Medulla oblongata (tissue), 1 donor: ENCODE measurements around the gene EEF1A2.
"Not testable (repeated sequence)": the region's sequence is repeated elsewhere in the genome, so short reads cannot be mapped to it uniquely, and the experiment has no call there.

Experiments used
- DNase-seq: peaks from one replicate; pipeline ENCODE4 v3.0.0-alpha.2; 2015; ENCODE audit errors: extremely low spot score

The EEF1A2 gene

DNA sequence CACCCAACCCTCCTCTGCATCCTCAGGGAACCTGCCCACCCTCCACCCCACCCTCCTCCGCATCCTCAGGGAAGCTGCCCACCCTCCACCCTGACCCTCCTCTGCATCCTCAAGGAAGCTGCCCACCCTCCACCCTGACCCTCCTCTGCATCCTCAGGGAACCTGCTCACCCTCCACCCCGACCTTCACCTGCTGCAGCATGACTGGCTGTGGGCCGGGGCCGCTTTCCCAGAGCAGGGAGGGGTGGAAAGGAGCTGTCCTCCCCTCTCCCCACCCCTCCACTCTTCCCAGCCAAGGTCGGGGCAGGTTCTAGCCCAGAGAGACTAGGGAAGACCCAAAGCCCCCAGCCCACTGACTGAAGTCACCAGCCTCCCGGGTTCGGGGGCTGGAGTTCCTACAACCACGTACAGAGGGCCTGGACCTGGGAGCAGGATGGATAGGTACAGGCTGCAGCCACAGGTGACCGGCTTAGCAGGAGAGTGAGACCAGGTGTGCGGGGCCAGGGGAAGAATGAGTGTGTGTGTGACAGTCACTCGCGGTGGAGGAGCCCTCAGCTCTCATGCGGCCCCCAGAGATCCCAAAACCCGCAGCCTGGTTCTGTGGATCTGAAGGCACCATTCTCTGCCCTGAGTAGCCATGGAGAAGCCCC, 11.6 kb downstream of the EEF1A2 start:
- no peak for DNase-seq

DNA sequence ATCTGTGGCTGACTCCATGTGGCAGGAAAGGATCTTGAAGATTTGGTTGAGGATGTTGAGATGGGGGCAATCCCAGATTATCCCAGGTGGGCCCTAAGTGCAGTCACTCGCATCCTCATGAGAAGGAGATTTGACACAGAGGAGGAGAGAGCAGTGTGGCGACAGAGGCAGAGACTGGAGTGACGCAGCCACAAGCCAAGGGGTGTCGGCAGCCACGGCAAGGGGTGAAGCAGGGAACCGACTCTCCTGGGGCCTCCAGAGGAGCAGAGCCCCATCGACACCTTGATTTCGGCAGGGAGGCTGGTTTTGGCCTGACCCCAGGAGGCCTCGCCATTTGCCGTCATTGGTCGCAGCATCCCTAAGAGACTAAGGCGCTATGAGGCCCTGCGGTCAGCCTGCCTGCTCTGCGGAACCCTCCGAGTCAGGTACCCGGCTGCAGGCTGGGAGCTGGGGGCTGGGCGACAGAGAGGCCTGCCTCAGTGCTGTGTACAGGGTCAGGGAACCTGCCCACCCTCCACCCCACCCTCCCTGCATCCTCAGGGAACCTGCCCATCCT, 12.5 kb downstream of the EEF1A2 start:
- no peak for DNase-seq

DNA sequence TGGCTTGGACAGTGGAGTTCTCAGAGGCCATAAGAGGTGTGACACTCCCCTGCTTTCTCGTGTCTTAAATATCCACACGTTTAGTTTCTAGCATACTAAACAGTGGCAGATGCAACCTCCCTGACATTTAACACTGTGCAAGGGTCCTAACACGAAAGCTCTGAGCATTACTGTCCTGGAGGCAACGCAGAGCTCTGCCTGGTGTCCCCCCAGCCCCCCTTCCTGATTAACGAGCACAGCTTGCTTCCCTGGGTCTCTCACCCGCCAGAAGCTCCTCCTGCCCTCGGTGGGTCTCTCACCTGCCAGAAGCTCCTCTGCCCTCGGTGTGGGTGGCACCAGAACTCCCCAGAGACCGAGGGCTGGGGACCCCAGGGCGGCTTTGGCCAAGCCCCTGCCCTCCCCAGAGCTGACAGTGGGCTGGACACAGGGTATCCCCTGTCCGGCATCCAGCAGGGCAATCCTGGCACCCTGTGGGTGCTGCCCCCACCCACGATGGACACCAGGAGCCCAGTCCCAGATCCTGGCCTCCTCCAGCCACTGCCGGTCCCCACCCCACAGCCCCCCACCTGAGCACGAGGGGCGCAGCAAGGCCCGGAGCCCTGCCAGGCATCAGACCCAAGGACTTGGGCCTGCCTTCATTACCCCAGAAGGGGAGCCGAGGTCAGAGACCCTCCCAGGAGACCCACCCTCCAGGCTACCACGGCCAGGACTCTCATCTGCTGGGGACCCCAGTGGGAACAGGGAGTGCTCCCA, 14.1 kb downstream of the EEF1A2 start:
- DNase-seq: no peak

DNA sequence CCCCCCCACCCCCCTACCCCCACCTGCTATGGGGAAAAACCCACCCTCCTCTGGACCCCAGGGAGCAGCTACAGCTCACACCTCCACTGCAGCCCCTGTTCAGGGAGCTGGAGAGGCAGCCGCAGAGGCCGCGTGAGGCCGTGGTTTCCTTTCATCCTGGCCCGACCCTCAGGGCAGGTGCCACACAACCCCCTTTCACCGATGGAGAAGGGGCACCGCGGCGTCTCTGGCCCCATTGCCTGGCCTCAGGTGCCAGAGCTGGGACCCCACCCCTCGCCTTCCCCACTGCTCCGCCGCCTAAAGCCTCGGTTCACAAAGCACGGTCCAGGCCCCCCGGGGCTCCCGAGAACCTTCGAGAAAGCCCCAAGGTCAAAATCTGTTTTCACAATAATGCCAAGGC, 14.6 kb downstream of the EEF1A2 start:
- no peak for DNase-seq

DNA sequence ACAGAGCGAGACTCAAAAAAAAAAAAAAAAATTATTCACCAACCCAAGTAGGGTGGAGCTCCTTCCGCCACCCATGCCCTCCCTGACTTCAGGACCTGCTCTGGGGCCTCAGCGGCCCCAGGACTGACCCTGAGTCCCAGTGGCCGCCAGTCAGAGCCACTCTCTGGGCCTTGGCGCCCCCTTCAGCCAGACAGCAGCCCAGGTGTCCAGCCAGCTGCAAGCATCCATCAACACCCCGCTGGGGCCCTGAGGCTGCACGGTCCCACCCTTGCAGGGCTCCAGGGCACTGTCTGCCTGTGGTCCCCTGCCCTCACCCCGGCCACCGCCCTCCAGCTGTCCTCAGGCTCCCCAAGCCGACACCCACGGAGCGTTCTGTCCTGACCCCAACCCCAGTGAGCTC, 15.0 kb downstream of the EEF1A2 start:
- DNase-seq: no peak

DNA sequence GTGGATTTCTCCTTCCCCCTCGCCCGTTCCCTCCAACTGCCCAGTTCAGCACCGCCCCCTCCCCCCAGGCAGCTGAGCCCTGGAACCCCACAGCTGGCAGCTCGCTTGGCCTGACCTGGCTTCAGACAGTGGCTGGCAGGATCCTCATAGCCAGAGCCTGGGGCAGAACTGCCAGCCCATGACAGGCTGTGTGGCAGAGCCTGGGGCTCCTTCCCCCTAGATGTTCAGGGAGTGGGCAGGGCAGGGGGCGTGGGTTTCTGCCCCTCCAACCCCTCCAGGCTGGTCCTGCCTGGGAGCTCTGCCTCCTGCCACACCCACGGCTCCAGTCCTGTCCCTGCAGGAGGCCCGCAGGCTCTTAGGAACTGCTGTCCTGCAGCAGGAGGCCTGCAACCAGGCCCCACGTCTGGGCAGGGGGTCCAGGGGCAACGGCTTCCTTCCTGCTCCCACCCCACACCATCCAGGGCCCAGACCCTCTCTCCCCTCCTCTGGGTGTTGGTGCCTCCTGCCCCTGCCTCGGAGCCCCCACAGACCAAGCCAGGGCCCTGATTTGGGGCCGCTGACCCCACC, 16.8 kb downstream of the EEF1A2 start:
- no peak for DNase-seq

DNA sequence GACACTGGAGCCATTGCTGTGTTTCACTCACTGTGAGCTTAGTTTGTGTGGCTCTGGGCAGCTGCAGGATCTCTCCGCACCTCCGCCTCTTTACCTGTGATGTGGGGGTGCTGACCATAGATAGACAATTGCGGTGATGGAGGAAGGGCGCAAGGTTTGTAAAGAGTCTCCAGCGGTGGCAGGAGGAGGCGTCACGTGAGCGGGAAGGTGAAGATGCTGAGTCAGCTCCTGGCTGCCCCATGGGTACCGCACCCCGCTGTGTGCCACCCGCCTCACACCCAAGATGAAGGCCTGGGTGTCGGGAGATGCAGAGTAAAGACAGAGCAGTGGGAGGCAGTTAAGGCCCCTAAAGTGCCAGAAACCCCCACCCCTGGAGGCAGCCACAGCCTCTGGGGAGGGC, 17.4 kb downstream of the EEF1A2 start:
- DNase-seq: no peak

DNA sequence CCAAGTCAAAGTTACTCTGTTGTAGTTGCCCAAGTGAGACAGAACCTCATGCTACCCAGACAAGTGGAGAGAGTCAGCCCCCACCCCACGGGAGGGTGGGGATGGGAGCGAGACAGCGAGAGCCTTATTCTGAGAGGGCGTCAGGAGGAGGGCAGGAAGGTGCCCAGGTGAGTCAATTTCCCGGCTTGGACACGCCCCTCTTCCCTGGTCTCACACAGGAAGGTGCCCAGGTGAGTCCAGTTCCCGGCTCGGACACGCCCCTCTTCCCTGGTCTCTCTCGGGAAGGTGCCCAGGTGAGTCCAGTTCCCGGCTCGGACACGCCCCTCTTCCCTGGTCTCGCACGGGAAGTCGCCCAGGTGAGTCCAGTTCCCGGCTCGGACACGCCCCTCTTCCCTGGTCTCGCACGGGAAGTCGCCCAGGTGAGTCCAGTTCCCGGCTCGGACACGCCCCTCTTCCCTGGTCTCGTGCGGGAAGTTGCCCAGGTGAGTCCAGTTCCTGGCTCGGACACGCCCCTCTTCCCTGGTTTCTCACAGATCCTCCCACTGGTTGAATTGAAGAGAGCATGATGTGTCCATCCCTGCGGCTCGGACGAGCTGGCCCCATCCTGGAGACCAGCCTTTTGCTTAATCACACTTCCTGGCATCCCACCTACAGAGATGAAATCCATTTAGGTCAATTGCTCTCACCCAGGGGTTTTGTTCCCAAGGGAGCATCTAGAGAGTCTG, 19.0 kb downstream of the EEF1A2 start:
- not testable (repeated sequence) for DNase-seq

DNA sequence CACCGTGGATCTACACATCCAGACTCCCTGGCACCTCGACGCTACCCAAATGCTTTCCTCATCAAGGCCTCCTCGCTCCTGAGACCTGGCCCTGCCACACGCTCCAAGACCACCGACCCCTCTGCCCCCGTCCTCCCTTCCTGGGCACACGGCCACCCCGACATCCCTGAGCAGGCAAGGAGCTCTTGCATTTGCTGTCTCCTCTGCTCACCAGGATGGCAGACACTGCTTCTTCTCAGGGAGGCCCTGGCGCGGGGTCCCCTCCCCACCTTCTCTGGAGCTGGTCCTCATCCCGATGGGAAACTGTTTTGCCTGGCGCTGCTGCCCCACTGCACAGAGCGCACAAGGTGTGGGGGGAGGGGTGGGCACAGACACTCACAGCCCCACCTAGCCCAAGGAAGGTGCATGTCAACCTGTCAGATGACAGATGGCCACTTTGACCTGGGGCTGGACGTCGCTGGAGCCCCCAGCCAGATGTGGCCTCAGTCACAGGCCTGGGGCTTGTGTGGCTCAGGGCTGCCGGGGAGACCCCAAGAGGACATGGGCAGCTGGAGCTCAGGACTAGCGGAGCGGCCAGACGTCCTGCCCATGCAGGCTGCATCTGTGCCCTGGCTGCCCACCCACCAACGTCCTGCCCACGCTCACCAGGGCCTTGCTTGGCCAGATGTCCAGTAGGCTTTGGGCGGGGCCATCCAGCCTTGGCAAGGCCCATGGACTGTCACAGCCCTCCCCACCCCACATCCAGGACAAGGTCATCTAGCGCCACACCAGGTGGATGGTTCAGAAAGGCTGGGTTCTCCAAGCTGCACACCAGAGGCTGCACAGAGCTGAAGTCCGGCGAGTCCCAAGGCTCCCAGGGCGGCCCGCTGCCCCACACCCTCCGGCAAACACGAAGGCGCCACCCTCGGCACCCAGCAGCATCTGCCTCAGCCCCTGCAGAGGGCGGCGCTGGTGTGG, 20.3 kb downstream of the EEF1A2 start:
- no peak for DNase-seq

DNA sequence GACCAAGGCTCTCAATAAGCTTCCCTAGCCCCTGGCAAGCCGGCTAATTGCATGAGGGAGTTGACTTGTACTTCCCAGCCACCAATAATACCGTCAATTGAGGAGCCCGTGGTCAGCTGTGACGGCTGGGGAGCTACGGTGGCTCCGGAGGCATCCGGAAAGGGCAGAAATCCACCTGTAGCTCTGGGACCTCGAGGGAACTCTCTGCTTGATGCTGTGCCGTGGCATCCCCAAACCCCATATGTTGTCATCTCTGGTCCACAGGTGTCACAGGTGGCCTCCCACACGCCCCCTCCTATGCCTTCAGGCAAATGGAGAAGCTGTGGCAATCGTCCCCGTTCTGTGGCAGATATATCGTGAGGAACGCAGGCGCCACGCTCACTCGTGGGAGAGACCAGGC, 20.9 kb downstream of the EEF1A2 start:
- no peak for DNase-seq

DNA sequence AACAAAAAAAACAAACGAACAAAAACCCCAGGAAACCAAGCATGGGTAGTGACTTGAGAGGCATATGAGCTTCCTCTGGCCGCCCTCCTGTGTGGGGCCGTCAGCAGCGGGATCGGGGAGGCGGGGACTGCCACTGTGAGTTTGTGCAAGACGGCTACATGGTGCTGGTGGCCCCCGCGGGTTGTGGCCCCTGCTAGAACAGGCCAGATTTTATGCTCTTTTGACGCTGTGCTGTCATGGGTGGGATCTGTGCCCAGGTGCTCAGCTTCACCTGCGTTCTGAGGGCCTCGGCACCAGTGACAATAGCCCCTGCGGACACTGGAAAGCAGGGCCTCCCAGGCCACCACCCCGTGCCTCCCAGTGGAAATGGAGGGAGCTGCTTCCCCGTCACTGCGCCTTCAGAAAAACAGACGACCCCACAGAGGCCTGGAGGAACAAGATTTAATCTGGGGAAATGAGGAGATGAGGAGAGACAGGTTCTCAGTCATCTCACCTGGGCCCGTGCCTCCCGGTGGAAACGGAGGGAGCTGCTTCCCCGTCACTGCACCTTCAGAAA, 21.7 kb downstream of the EEF1A2 start:
- no peak for DNase-seq

DNA sequence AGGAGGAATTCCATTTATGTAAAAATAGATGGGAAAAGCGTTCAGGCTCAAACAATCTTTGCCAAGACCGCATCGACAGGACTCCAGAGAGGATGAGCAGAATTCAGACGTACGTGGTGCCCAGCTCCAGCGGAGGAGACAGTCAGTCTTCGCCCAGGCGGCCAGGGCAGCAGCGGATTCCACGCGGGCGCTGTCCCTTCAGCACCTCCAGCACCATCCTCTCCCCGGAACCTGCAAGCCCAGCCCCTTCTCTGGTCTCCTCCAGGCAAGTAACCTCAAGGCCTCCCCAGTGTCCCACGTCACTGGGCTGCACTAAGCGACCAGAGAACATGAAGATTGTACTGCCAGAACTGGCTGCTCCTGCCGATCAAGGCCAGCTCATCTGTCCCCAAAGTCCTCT, 23.7 kb downstream of the EEF1A2 start:
- no peak for DNase-seq

DNA sequence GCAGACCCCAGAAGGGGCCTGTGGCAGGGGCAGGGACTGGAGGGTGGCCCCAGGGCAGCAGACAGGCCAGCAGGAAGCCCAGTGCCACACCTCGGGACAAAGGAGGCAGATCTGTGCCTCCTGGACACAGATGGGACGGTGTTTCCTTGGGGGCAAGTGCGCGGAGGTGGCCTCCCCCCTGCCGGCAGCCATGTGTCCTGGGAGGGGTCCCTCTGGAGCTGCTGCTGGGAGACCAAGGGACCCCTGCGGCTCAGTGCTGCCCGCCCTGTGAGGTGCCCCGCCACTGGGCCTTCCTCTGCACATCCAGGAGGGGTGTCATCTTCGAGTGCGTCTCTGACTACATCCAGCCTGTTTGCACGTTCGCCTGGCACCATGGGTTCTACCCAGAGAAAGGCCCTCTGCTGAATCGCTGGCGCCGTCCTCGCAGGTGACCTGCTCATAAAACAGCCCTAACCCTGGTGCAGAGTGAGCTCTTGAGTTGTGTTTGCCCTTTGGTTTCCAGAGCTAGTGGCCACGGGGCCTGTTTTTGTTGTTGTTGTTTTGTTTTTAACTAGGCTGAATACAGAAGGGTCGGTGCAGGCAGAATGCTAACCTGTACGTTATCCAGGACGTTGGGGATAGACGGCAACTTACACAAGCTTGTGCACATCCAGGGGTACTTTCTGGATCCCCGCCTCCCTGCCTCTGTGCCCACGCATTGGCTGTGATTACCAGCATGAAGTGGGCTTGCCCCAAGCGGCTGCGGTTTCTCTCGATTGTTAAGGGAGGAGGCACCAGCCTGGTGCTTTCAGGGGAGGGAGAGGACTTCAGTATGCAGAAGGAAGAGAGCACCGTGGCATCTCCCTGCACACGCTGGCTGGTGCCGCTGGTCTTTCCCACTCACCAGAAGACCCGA, 25.1 kb downstream of the EEF1A2 start:
- DNase-seq: no peak

DNA sequence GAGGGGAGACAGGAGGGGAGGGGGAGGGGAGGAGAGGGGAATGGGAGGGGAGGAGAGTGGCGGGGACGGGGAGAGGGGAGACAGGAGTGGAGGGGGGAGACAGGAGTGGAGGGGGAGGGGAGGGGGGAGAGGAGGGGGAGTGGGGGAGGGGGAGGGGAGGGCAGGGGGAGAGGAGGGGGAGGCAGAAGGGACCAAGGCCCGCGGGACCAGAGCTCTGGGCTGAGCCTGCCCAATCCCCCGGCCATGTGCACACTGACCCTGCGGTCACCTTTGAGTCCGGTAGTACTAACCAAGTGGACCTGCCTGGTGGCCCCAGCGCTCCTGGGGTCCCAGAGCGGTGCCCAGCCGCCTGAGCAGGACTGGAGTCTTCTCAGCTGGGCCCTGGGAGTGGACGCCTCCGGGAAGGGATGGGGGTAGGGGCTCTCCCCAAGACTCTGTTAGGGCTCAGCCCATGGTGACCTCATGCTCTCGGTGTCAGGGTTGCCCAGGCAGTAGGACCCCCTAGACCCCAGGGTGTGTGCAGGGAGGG, 26.0 kb downstream of the EEF1A2 start:
- DNase-seq: no peak

DNA sequence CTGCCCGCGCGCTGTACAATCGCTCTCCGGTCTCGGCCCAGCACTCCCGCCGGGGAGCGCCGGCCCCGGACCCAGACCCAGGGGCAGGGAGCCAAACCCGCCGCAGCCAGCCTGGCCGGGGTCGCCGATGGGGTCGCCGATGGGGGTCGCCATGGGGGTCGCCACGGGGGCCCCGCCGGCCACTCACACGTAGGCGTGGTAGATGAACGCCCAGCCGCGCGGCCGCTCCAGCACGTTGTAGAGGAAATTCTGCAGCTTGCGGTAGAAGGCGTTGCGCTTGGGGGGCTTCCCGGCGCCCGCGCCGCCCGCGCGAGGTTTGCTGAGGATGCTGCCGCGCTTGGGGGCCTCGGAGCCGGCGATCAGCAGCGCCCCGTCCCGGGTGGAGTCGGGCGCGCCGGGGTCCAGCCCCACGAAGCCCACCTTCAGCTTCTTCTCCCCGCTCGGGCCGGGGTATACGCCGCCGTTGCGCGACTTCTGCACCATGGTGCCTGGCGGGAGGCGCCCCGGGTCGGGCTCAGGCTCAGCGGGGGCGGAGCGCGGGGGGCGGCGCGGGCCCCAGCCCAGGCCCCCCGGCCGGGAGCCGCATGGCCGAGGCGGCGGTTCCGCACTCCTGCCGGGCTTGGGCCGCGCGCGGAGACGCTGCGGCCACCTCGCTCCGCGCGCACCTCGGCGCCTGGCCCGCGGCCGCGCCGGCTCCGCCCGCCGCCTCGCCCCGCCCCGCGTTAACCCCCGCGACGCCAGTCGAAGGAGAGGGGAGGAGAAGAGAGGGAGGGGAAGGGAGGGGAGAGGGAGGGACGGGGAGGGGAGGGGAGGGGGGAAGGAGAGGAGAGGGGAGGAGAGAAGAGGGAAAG, 26.7 kb downstream of the EEF1A2 start, which contains the start of gene KCNQ2:
Gene KCNQ2, minus strand, starts transcription at position 675 of the 851 bp plus-strand sequence. Its CDS starts 192 bp downstream, at position 483.
- DNase-seq: no peak

DNA sequence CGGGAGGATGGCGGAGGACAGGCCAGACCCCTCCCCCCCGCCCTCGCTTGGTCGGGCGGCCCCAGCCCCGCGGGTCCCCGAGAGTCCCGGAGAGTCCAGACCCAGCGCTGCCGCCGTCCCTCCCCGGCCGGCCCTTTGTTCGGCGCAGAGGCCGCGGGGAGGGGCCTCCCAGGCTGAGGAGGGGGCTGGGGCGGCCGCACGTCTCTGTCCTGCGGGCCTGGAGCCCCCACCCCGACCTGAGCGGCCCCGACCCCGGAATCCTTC, 27.2 kb downstream of the EEF1A2 start:
- no peak for DNase-seq

DNA sequence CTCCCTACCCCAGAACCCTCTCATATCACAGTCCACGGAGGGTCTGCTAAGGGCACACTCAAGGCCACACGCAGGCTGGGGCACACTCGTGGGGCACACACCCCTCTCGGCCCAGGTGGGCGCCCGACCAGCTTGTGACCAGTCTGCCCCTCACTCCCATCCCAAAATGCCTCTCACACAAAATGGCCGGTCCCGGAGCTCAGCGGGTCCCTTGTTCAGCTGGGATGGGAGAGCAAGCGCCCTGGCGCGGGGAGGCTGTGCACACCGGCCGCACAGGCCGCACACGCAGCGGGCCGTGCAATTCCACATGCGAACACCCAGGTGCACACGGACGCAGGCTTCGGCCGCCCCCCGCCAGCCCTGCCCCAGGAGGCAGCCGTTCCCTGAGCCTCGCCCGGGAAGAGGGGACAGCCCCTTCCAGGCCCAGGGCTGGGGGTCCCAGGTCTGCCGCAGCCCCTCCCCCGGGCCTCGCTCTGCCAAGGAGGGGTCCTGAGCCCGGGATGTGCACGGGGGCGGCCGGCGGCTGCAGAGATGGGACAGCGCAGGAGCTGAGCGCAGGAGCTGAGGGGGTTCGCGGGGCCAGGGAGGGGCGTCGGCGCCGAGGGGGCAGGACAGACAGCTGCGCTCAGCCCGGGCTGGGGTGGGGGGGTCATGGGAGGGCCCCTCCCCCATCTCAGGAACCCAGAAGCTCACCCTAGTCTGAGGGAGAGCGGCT, 27.7 kb downstream of the EEF1A2 start:
- DNase-seq: no peak

DNA sequence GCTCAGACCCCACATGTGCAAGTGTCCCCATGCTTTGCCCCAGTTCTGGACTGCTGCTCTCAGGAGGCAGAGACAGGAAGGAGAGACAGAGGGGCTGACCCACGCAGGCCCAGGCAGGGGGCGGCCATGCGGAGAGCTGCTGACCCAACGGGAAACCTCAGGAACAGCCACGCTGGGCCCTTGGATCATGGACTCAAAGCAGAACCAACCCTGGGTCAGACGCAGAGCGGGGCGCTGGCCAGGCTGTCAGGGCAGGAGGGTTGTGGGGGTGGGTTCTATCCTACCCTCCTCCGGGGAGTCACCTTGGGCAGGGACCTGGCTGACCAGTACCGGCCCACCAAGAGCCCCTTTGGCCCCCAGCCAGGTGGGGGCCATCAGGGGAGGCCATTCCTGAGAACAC, 28.5 kb downstream of the EEF1A2 start:
- no peak for DNase-seq
